Adrenal gland (tissue), 5 donors: ENCODE data around the gene MYO10.

Source experiments
- POLR2A ChIP-seq, 2 donors: fragments of 450-650 bp; IDR thresholded peaks; one replicate each; pipeline ENCODE4 v1.6.1; 2017; ENCODE audit warnings: antibody characterized with exemption in 2 of 2, mild to moderate bottlenecking in 2 of 2, moderate library complexity in 1 of 2
- TF ChIP-seq, protein P1 (sequence below), 6 experiments: fragments of 450-650 bp in 4 of 6; fragments of 200-600 bp in 2 of 6; sonication (generic) in 1 of 6; IDR thresholded peaks; 1 replicate in 5 of 6; 2 replicates in 1 of 6; pipeline versions ENCODE4 v1.5.1 to v1.8.0; 2016 to 2021; ENCODE audit warnings: antibody characterized with exemption in 6 of 6, mild to moderate bottlenecking in 2 of 6, moderate library complexity in 1 of 6
- donor health status: DM: no; HTN: no; CAD: no.

DNA sequence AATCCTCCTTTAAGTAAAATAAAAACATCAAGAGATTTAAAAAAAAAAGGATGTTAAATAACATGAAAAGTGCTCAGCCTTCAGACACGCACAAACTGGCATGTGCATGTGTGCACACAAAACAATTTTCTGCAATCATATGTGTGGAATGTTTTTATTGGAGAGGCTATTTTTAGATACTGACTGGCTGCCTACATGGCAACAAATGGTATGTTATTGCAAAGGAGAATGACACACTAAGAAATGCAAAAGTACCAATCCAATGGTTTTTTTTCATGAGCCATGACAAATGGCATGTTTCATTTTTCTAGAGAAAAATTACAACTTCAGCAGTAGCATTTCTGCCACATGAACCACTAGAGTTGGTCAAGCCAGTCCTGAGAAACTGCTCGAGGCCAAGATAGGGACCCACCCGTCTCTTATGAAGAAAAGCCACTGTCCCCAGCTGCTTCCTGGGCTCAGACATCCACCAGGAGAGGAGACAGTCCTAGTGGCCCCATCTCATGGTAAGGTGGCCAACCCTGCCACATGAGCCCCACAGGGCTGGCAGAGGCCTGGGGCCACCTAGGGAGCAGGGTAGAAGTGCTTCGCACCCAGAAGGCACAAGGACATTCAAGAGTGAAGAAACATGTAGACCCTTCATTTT, 116.4 kb downstream of the MYO10 start:
- TF ChIP-seq, protein P1, sequence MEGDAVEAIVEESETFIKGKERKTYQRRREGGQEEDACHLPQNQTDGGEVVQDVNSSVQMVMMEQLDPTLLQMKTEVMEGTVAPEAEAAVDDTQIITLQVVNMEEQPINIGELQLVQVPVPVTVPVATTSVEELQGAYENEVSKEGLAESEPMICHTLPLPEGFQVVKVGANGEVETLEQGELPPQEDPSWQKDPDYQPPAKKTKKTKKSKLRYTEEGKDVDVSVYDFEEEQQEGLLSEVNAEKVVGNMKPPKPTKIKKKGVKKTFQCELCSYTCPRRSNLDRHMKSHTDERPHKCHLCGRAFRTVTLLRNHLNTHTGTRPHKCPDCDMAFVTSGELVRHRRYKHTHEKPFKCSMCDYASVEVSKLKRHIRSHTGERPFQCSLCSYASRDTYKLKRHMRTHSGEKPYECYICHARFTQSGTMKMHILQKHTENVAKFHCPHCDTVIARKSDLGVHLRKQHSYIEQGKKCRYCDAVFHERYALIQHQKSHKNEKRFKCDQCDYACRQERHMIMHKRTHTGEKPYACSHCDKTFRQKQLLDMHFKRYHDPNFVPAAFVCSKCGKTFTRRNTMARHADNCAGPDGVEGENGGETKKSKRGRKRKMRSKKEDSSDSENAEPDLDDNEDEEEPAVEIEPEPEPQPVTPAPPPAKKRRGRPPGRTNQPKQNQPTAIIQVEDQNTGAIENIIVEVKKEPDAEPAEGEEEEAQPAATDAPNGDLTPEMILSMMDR (IDR thresholded peaks at IDR 0.05), result no peak
- TF ChIP-seq POLR2A (IDR thresholded peaks at IDR 0.05), result no peak
